GM18519 (cell line): ENCODE measurements around the gene ERFL.
A peak's percentile ranks its signal among the peaks of the same experiment; 100 is the strongest.

Experiments
- ATAC-seq: cut with Tn5 transposase; IDR thresholded peaks from one replicate; pipeline ENCODE4 v1.9.1; 2021; ENCODE audit warnings: mild to moderate bottlenecking, moderate library complexity; ENCODE audit not compliant: unreplicated experiment, low FRiP score

ERFL gene

DNA sequence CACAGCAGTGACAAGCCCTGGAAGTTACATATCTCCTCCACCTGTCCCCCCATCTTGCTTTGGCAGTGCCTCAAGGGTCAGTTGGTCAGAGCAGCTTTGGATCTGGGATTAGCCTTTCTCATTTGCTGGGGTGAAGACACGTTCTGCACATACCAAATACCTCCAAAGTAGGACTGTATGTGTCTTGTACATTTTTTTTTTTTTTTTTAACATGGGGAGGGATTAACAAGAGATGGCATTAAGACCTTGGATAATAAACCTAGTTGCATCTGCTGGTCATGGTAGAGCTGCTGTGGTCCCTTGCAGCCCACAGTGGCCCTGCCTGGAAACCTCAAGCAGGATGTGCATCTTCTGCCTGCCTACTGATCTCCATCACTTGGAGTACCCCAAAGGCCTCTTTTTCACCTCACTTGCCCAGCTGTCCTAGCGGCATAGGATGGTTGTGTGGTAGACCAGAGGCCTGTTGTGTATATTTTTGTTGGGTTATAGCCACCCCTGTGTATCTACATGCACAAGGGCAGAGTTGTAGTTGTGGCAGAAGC lies 65.7 kb downstream of the ERFL start:
- no peak for ATAC-seq

DNA sequence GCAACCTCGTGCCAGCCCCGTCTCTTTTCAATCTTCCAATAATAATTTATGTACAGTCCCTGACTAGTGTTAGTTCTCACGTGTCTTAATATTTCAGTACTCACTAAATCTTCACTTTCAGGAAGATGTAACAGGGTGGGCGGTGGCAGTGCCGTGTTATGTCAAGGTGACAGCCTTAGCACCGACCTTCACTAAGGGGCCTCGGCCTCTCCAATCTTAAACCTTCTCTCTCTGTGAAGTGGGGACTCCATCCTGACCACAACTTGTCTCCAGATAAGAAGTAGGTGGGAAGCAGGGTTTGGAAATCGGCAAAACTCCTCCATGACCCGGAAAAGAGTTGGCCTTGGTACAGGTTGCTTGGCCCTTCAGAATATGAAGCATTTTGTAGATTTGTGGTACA lies 66.4 kb downstream of the ERFL start:
- ATAC-seq = no peak

GRCh38 chr19:41861116-41861768 lies 67.0 kb downstream of the ERFL start:
- ATAC-seq = no peak

DNA sequence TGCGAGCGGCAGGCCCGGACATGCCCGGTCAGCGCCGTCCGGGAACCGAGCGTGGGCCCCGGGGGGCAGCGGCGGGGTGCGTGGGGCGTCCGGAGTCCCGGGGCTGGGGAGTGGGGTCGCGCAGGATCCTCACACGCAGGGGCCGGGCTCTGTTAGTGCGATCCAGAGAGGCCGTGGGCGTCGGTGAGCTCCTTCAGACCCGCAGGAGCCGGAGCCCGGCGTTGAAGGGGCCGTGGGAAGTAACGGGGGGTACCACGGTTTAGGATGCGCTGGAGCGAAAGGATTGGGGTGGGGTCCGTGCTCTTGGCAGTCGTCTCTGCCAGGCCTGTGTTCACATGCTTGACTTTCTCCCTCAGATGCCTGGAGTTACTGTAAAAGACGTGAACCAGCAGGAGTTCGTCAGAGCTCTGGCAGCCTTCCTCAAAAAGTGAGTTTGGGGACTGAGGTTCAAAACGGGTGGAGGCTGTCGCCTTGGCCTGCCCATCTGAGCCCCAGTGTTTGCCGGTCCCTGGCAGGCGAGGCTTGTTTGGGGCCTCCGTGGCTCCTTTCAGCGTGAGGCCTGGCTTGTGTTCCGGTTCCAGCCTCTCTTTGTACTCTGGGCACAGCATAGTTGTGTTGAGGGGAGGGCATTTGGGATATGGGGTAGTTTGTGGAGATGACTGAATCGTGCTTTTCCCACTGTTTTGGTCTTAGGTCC lies 67.7 kb downstream of the ERFL start:
- ATAC-seq = no peak

DNA sequence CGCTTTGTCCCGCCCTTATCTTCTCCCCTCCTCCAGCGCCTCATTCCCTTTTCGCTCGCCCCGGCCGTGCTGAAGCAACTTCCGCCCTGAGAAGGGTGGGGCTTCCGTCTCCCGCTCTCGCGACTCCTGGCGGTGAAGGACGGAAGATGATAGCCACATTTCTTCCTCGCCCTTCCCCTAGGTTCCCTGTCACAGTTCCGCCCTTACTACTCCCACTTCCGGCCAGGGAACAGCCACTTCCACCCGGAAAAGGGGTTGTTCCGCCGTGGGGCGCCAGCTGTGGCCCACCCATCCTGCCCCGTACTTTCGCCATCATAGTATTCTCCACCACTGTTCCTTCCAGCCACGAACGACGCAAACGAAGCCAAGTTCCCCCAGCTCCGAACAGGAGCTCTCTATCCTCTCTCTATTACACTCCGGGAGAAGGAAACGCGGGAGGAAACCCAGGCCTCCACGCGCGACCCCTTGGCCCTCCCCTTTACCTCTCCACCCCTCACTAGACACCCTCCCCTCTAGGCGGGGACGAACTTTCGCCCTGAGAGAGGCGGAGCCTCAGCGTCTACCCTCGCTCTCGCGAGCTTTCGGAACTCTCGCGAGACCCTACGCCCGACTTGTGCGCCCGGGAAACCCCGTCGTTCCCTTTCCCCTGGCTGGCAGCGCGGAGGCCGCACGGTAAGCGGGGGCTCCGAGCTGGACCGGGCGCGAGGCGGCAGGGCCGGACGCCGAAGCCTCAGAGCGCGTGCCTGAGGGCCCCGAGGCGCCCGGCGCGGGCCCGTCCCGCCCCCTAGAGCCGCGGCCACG lies 68.4 kb downstream of the ERFL start, which contains the start of gene RPS19:
RPS19 (plus strand) TSS at position 638 of the 801 bp plus-strand sequence. CDS start 520 bp downstream, outside the sequence.
- ATAC-seq = peak; percentile 64

- no peak for ATAC-seq
Observed at GRCh38 chr19:41859213-41859617, 69.0 kb downstream of the ERFL start.
